Sigmoid colon (tissue), 3 donors: ENCODE data around the gene DIP2B.

Experiments
- POLR2A ChIP-seq, 2 donors: fragments of 450-650 bp; IDR thresholded peaks; one replicate each; pipeline ENCODE4 v1.6.1; 2016; ENCODE audit warnings: antibody characterized with exemption in 2 of 2, mild to moderate bottlenecking in 2 of 2, moderate library complexity in 2 of 2
- TF ChIP-seq, protein P1 (sequence below), 4 experiments: fragments of 450-650 bp in 3 of 4; fragments of 200-600 bp in 1 of 4; IDR thresholded peaks; one replicate each; pipeline ENCODE4 v1.5.1; 2016 to 2019; ENCODE audit warnings: antibody characterized with exemption in 4 of 4, mild to moderate bottlenecking in 3 of 4, moderate library complexity in 2 of 4

GRCh38 chr12:50751948-50752721, 247.3 kb downstream of the DIP2B start:
- TF ChIP-seq, protein P1, sequence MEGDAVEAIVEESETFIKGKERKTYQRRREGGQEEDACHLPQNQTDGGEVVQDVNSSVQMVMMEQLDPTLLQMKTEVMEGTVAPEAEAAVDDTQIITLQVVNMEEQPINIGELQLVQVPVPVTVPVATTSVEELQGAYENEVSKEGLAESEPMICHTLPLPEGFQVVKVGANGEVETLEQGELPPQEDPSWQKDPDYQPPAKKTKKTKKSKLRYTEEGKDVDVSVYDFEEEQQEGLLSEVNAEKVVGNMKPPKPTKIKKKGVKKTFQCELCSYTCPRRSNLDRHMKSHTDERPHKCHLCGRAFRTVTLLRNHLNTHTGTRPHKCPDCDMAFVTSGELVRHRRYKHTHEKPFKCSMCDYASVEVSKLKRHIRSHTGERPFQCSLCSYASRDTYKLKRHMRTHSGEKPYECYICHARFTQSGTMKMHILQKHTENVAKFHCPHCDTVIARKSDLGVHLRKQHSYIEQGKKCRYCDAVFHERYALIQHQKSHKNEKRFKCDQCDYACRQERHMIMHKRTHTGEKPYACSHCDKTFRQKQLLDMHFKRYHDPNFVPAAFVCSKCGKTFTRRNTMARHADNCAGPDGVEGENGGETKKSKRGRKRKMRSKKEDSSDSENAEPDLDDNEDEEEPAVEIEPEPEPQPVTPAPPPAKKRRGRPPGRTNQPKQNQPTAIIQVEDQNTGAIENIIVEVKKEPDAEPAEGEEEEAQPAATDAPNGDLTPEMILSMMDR (IDR thresholded peaks at IDR 0.05), result no peak
- no peak for TF ChIP-seq POLR2A (IDR thresholded peaks at IDR 0.05)
